ENCODE data around the gene ZBTB7C.

- TF ChIP-seq POLR2A (IDR thresholded peaks at IDR 0.05; ENCODE audit: low read length) (no peak), JUN (IDR thresholded peaks at IDR 0.05) (no peak), SMC3 (IDR thresholded peaks at IDR 0.05) (no peak), RAD21 (conservative IDR thresholded peaks at IDR 0.05 in 1 of 2, IDR thresholded peaks at IDR 0.05 in 1 of 2) (no peak)
- TF ChIP-seq, protein P1, sequence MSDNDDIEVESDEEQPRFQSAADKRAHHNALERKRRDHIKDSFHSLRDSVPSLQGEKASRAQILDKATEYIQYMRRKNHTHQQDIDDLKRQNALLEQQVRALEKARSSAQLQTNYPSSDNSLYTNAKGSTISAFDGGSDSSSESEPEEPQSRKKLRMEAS (IDR thresholded peaks at IDR 0.05): no peak
Observed at GRCh38 chr18:48334845-48335244, 74.3 kb downstream of the ZBTB7C start.

Data from A549 (cell line).